MG63 (cell line): ENCODE data around the gene NRIP1. TPM values are rescaled to one million over a fixed set of nuclear protein-coding genes. Genes with fewer than 3 reads are reported as not detected.
"Not testable (repeated sequence)": the region's sequence is repeated elsewhere in the genome, so short reads cannot be mapped to it uniquely, and the experiment has no call there.

Source experiments
- DNase-seq: peaks from one replicate; pipeline ENCODE4 v3.0.0-alpha.2; 2020
- H3K27me3 ChIP-seq: fragments of 250-450 bp; sonication (Bioruptor Pico); 2 replicates; pipeline ENCODE4 v1.5.1; 2020; ENCODE audit warnings: mild to moderate bottlenecking, moderate library complexity
- H3K36me3 ChIP-seq: fragments of 250-450 bp; sonication (Bioruptor Pico); 2 replicates; pipeline ENCODE4 v1.5.1; 2020; ENCODE audit warnings: mild to moderate bottlenecking, moderate library complexity
- H3K4me3 ChIP-seq: fragments of 250-450 bp; sonication (Bioruptor Pico); 2 replicates; pipeline ENCODE4 v1.5.1; 2020; ENCODE audit warnings: mild to moderate bottlenecking, moderate library complexity
- H3K9me3 ChIP-seq: fragments of 250-450 bp; sonication (Bioruptor Pico); 2 replicates; pipeline ENCODE4 v1.5.1; 2020; ENCODE audit warnings: mild to moderate bottlenecking, moderate library complexity
- total RNA-seq: library from RNA; depleted of rRNA; stranded (reverse); fragments of >200 nt; shearing (Covaris generic); gene quantifications from 2 replicates; pipeline ENCODE4 v1.2.3, GENCODE V29; 2014; ENCODE audit warnings: low replicate concordance

Gene NRIP1
- total RNA-seq, 1 experiment from 2014 or later, result 6.8 TPM

DNA sequence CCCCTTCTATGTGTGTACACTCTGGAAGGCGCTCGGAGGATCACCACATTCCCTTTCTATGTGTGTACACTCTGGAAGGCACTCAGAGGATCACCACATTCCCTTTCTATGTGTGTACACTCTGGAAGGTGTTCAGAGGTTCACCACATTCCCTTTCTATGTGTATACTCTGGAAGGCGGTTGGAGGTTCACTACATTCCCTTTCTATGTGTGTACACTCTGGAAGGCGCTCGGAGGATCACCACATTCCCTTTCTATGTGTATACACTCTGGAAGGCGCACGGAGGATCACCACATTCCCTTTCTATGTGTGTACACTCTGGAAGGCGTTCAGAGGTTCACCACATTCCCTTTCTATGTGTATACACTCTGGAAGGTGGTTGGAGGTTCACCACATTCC, 33.9 kb downstream of the NRIP1 start:
- H3K9me3 ChIP-seq, DNase-seq, H3K27me3 ChIP-seq: not testable (repeated sequence)

DNA sequence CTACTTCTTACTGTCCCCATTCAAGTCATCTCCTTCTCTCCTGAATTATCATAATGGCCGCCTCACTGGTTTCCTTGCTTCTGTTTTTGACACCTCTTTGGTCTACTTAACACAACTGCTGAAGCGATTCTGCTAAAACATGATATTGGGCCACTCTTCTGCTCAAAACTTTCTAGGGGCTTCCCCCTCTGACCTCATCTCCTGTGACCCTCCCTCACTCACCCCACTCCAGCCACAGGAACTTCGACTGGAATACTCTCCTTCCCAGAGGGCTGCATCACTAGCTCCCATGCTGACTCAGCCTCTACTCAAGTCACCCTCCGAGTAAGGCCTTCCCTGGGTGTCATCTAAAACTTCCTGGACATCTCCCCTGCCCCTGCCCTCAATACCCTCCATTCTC, 35.7 kb downstream of the NRIP1 start:
- no peak for DNase-seq
- Histone ChIP-seq H3K36me3 (peaks cover 3% of the 10 kb centered on the region), H3K4me3 (no peak overlapping the region), H3K9me3 (peaks cover 3% of the 10 kb centered on the region; the same call in 1 of the 2 replicates), H3K27me3 (no peaks in the 10 kb centered on the region)

More for the DNA sequence above, 33.9 kb downstream of the NRIP1 start:
- not testable (repeated sequence) for H3K36me3 ChIP-seq, H3K4me3 ChIP-seq

DNA sequence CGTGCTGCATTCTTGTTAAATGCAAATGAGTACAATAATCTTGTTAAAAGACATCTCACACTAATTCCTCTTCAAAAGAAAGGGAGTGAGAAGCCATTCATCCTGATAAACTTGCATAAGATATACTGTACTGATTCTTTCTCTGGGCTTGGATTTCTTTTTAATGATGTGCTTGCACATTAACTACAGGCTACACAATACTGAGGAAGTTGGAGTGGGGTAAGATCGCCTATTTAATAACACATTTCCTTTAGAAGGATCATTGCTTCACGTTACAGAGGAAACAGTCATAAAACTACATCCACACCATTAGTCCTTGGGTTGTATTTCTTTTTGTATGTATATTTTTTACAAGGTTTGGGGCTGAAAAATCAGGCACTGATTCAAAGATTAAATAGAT, 36.6 kb downstream of the NRIP1 start:
- no peak for DNase-seq
- peaks cover 3% of the 10 kb centered on the region for H3K36me3 ChIP-seq
- no peak overlapping the region for H3K4me3 ChIP-seq
- no peaks in the 10 kb centered on the region for H3K27me3 ChIP-seq
- H3K9me3 ChIP-seq, result peaks cover 5% of the 10 kb centered on the region; the same call in 1 of the 2 replicates

DNA sequence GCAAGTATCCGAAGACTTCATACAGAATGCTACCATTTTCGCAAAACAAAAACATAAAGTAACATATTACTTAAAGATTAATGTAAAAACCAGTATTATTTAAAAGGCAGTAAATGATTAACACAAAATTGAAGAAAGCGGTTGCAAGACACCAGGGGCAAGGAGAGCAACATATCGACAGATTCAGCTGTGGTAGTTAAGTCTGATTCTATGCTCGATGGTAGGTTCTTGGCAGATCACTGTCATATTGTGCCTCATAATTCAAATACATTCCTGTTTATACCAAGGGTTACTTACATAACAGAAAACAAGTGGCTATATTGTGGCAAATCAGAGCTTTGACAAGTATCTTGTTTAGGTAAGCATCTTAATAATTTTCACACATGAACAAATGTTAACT, 37.7 kb downstream of the NRIP1 start:
- H3K4me3 ChIP-seq, result no peak overlapping the region
- no peak for DNase-seq
- no peaks in the 10 kb centered on the region for H3K27me3 ChIP-seq
- H3K36me3 ChIP-seq, result peaks cover 2% of the 10 kb centered on the region
- H3K9me3 ChIP-seq, result peaks cover 5% of the 10 kb centered on the region; the same call in 1 of the 2 replicates

DNA sequence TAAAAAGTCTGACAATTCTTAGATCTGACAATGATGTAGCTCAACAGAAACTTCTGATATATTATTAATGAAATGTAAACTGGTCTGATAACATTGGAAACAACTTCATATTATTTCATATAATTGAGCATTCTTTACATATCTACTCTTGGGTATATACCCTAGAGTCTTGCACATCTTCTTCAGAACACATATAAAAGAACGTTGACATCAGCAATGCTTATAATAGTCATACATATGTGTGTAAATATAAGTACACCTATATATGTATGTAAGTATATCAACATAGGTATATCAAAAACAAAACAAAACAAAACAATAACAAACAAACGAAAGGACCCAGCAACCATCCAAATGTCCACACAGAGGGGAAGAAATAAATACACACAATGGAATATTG, 38.4 kb downstream of the NRIP1 start:
- Histone ChIP-seq H3K4me3 (no peak overlapping the region), H3K36me3 (no peaks in the 10 kb centered on the region; the same call in 1 of the 2 replicates), H3K9me3 (peaks cover 7% of the 10 kb centered on the region; the same call in 1 of the 2 replicates), H3K27me3 (no peaks in the 10 kb centered on the region)
- DNase-seq, result no peak

DNA sequence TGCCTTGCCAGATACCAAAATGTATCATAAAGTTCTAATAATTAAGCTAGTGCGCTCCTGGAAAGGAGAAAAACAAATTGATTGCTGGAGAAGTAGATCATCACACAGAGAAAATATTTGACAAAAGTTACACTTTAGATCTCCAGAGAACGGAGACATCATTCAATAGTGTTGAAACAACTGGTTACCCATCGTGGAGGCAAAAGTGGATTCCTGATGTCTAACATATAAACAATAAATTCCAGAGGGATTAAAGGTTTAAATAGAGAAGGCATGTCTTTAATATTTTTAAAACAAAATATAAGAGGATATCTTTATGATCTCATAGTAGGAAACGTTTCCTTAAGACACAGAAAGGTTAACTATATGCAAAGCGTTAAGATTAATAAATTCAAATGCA, 41.0 kb downstream of the NRIP1 start:
- Histone ChIP-seq H3K9me3 (peaks cover 7% of the 10 kb centered on the region; the same call in 1 of the 2 replicates), H3K36me3 (no peaks in the 10 kb centered on the region), H3K27me3 (no peaks in the 10 kb centered on the region), H3K4me3 (no peak overlapping the region)
- DNase-seq, result no peak

DNA sequence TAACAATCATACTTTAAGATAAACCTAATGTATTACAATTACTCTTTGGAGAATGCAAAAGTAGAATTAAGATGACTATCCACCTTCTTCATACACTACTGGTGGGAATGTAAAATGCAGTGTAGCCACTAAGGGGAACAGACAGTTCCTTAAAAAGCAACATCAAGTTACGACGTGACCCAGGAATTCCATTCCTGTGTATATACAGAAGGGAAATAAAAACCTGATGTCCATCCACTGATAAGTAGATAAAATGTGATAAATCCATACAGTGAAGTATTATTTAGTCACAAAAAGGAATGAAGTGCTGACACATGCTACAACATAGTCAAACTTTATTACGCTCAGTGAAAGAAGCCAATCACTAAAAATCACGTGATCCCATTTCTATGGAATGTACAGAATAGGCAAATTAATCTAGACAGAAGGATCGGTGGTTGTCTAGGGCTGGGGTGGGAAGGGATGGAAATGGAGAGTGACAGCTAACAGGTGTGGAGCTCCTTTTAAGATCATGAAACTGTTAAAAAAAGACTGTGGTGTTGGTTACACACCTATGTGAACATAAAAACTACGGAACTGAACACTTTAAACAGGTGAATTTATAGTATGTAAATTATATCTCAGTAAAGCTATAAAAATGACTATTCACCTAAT, 42.1 kb downstream of the NRIP1 start:
- Histone ChIP-seq H3K9me3 (peaks cover 7% of the 10 kb centered on the region; the same call in 1 of the 2 replicates), H3K36me3 (no peaks in the 10 kb centered on the region), H3K4me3 (no peak overlapping the region), H3K27me3 (no peaks in the 10 kb centered on the region)
- no peak for DNase-seq

DNA sequence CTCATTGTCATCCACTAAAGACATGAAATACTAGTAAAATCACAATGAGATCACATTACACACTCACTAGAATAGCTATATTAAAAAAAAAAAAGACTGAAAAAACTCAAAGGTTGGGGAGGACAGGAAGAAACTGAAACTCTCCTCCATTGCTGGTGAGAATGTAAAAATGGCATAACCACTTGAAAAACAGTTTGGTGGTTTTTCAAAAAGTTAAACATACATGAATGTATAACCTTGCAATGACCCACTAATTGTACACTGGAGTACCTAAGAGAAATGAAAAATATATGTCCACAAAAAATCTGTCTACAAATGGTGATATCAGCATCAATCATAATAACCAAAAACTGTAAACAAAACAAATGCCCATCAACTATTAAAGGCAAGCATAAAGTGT, 44.0 kb downstream of the NRIP1 start:
- H3K27me3 ChIP-seq, result no peaks in the 10 kb centered on the region
- DNase-seq, result no peak
- no peaks in the 10 kb centered on the region for H3K36me3 ChIP-seq
- peaks cover 7% of the 10 kb centered on the region; the same call in 1 of the 2 replicates for H3K9me3 ChIP-seq
- no peak overlapping the region for H3K4me3 ChIP-seq

DNA sequence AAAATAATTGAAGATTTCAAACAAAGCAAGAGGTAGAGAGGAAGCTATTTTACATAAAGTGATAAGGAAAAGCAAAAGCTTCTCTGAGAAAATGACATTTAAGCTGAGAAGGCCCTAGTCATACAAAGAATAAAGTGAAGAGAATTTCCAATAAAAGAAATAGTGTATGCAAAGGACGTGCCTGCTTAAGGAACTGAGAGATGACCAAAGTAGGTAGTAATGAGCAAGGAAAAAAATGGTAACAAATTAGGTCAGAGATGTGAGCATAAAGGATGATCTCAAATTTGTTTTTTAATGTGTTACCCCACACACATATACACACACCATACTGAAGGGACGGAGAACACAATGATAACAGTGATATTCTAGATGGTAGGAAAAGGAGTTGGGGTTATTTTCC, 46.4 kb downstream of the NRIP1 start:
- peaks cover 5% of the 10 kb centered on the region; the same call in 1 of the 2 replicates for H3K9me3 ChIP-seq
- DNase-seq, result no peak
- no peak overlapping the region for H3K4me3 ChIP-seq
- no peaks in the 10 kb centered on the region for H3K36me3 ChIP-seq
- H3K27me3 ChIP-seq, result no peaks in the 10 kb centered on the region

DNA sequence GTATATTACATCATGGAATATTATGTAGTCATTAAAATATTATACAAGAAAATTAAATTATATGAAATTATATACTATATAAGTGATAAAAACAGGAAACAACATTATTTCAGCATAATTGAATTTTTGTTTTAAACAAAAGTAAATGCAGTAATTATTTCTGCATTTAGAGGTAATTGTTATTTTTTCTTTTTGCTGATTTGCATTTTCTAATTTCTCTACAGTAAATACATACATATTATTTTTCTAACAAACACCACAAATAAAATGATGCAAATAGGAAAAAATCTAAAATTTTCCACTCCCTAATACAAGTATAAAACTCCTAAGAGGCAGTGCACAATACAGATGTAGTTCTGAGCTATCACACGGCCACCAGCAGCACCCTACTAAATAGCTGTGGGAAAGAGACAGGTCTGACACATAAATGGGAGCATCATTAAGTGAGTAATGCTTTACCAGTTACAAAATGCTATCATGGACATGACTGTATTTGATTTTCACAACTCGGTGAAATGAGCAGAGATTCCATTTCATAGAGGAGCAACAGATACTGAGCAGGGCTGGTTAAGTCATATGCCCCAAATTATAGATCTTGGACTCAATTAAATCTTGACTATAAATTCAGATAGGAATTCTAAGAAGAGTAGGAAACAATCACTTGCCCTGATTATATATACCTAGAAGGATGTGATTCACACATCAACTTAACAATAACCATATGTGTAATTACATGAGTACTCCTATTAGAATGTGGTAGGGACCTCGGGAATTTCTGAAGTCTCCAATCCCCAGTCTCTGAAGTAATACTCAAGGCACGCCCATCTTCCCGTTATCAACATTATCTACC, 49.0 kb downstream of the NRIP1 start:
- Histone ChIP-seq H3K36me3 (no peaks in the 10 kb centered on the region), H3K27me3 (no peaks in the 10 kb centered on the region), H3K9me3 (no peaks in the 10 kb centered on the region), H3K4me3 (no peak overlapping the region)
- DNase-seq, result peak; percentile 34

DNA sequence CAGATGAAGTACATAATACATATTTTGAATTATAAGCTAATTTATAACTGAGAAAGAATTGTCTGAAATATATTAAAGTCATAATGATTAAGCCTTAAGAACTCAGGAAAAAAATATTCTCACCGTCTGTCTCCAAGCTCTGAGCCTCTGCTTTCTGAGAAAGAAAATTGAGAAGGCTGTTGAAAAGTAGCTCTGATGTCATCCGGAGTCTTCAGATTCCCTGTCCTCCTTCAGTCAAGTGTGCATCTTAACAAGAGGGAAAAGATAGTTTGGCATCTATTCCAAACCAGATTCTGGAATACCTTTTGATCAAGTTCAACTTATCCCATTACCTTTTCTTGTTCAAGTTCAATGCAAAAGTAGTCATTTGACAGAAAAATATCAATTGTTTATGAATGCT, 50.6 kb downstream of the NRIP1 start:
- Histone ChIP-seq H3K36me3 (no peaks in the 10 kb centered on the region), H3K4me3 (no peak overlapping the region), H3K9me3 (no peaks in the 10 kb centered on the region), H3K27me3 (no peaks in the 10 kb centered on the region)
- no peak for DNase-seq

DNA sequence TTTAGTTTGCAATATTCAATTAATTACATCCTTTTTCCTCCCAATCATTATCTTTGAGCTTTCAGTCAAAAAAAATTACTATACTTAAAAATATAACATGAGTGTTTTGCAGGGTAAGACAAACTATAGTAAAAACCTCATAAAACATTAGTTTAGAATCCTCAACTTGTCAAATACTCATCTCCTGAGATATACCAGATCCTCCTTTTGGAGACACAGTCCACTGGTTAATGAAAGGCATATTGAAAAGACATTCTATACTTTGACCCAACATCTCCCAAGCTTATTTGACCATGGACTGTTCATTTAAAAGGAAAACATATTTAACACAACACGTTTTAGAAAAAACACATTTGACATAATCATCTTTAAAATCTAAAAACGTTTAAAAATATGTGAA, 52.8 kb downstream of the NRIP1 start:
- no peak for DNase-seq
- H3K36me3 ChIP-seq, result no peaks in the 10 kb centered on the region
- H3K9me3 ChIP-seq, result no peaks in the 10 kb centered on the region
- H3K27me3 ChIP-seq, result no peaks in the 10 kb centered on the region
- H3K4me3 ChIP-seq, result no peak overlapping the region

DNA sequence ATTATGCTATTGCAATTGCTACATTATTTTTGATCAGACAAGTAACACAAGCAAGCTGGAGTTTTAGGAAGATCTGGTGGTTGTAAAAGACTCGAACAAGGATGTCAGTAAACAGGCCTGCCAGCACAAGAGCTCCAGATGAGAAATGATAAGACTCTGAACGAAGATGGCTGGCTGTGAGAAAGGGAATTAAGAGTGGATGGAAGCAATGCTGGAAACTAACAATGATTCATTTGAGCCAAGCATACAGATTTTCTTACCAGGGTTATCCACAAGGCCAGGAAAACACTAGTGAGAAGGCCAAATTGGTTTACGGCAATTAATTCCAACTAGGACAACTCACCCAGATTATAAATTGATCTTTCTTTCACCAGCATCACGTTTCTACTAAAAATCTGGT, 54.2 kb downstream of the NRIP1 start:
- Histone ChIP-seq H3K9me3 (no peaks in the 10 kb centered on the region), H3K27me3 (no peaks in the 10 kb centered on the region), H3K4me3 (no peak overlapping the region), H3K36me3 (no peaks in the 10 kb centered on the region)
- DNase-seq, result no peak

DNA sequence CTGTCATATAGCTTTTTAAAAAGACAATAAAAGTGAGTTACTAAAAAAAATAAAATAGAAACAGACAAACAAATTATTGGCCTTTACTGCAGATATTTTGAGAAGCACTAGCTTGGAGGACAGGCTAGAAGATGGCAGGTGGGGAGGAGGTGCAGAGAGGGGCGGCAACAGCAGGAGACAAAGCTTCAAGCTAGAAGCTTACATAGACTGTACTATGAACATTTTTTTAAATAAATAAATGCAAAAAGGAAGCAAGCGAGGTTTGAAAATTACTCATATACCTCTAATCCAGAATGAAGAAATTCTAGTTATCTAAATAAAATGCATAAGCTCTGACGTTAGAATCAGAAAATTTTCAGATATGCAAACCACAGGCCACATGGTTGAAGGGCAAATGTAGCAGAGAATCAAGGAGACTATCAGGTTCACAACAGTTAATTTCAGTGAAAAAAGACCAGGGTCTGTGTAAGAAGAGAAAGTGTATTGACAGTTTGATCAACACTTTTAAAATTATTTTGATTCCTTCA, 54.9 kb downstream of the NRIP1 start:
- no peaks in the 10 kb centered on the region; the same call in 1 of the 2 replicates for H3K36me3 ChIP-seq
- no peaks in the 10 kb centered on the region for H3K9me3 ChIP-seq
- no peaks in the 10 kb centered on the region for H3K27me3 ChIP-seq
- DNase-seq, result peak; percentile 23
- no peak overlapping the region for H3K4me3 ChIP-seq

DNA sequence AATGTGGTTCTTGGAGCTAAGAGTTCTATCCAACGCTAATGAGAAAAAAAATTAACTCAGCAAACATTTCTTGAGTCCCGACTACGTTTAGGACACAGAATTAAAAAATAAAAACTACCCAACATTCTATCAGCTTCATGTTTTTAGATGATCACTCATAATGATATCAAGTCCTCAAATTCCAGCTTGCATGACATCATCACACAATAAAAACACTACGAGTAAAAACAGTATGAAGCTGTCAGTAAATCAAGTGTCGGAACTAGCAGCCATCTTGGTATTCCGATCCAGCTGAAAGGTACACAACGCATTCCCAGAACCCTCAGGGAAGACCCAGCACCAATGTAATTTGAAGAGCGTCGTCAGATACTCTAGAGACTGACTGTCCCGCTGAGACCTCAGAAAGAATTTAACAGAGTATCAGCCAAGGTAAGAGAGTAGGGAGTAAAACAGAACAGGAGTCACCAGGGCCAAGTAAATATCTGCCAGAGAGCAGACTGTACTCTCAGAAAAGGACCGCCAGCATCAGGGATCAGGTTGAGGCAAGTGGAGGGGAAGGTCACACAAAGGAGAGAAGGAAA, 57.0 kb downstream of the NRIP1 start:
- Histone ChIP-seq H3K4me3 (no peak overlapping the region), H3K27me3 (no peaks in the 10 kb centered on the region), H3K36me3 (no peaks in the 10 kb centered on the region; the same call in 1 of the 2 replicates), H3K9me3 (no peaks in the 10 kb centered on the region)
- no peak for DNase-seq

DNA sequence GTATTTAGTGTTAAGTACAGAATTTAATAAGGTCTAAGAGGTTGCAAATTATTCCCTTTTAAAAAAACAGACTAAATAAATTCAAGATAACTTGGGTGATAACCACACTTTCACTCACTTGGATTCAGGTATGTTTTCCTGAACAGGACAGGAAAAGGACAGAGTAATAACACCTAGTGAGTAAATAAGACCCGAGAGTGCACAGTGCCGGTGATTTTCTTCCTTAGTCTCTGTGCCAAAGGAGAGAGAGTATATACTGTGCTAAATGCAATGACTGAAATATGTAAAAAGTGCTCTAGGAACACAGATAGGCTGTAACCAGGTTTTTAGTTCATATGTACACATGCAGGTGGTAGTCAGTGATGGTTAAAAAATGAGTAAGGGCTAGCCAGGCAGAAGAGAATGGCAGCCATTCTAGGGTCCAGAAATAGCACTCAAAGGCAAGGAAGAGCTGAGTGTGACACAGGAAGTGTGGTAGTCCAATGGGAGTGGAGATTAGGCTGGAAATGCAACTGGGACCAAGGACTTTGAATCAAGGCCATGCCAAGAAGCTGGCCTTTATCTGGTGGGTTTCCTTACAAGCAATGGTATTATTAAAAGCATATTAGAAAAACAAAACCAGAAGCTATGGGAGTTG, 58.1 kb downstream of the NRIP1 start:
- no peak for DNase-seq
- no peaks in the 10 kb centered on the region for H3K9me3 ChIP-seq
- no peak overlapping the region for H3K4me3 ChIP-seq
- H3K36me3 ChIP-seq, result no peaks in the 10 kb centered on the region; the same call in 1 of the 2 replicates
- H3K27me3 ChIP-seq, result no peaks in the 10 kb centered on the region

DNA sequence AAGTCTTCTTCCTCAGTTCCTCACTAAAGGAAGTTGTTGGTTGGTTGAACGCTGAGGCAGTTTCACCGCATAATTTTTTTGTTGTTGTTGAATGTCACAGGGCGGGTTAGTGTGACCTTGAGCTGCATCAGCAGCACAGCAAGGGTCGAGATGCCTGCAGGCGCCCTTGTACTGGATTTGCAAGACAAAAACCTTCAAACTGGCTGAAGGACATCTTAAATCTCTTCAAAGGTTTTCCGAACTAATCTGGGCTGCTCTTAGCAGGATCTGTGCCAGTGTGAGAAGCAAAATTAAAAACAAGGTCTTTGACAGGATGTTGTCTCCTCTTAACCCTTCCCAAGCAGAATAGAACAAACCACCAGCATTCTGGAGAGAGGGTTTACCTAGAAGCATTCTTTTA, 59.4 kb downstream of the NRIP1 start:
- no peaks in the 10 kb centered on the region; the same call in 1 of the 2 replicates for H3K36me3 ChIP-seq
- no peak for DNase-seq
- no peak overlapping the region for H3K4me3 ChIP-seq
- no peaks in the 10 kb centered on the region for H3K27me3 ChIP-seq
- H3K9me3 ChIP-seq, result no peaks in the 10 kb centered on the region
